ENCODE results near the gene VMP1. TPM values are rescaled to one million over a fixed set of nuclear protein-coding genes. Genes with fewer than 3 reads are reported as not detected.
"Not testable (repeated sequence)": the region's sequence is repeated elsewhere in the genome, so short reads cannot be mapped to it uniquely, and the experiment has no call there.

VMP1 gene
- total RNA-seq, 1 experiment from 2014 or later: 277 TPM

DNA sequence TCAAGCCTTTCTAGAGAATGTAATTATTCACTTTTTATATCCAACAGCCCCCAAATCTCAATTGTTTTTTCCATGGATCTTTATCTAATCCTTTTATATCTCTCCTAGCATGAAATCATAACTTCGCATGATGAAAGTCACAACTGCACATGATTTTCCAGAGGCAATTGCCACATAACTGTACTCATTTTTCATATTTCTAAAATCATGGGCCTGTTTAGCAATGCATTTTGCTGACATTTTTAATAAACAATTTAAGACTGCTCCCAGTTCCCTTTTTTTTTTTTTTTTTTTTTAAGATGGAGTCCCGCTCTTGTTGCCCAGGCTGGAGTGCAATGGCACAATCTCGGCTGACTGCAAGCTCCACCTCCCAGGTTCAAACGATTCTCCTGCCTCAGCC is 83.5 kb downstream of the VMP1 start:
- no peaks in the 10 kb centered on the region for H4K20me1 ChIP-seq (ENCODE audit: low read length)
- no TSS peak for BruUV-seq (replicated peaks)
- H3K4me3 ChIP-seq (ENCODE audit: low read length): no peak overlapping the region
- H3K27me3 ChIP-seq (ENCODE audit: low read length): no peaks in the 10 kb centered on the region
- DNase-seq (no peak), ATAC-seq (no peak)
- H3K9me3 ChIP-seq (ENCODE audit: low read length): no peaks in the 10 kb centered on the region
- peaks cover 23% of the 10 kb centered on the region for H3K4me1 ChIP-seq (ENCODE audit: insufficient read depth, low read length)
- POLR2A ChIA-PET (ENCODE audit: unreplicated experiment): no interaction called here
- TF ChIP-seq EZH2 (IDR thresholded peaks at IDR 0.05; ENCODE audit: low read length, unreplicated experiment) (no peak), EZH2phosphoT487 (IDR thresholded peaks at IDR 0.05; ENCODE audit: borderline replicate concordance, low read length) (no peak)
- TF ChIP-seq, protein P1, sequence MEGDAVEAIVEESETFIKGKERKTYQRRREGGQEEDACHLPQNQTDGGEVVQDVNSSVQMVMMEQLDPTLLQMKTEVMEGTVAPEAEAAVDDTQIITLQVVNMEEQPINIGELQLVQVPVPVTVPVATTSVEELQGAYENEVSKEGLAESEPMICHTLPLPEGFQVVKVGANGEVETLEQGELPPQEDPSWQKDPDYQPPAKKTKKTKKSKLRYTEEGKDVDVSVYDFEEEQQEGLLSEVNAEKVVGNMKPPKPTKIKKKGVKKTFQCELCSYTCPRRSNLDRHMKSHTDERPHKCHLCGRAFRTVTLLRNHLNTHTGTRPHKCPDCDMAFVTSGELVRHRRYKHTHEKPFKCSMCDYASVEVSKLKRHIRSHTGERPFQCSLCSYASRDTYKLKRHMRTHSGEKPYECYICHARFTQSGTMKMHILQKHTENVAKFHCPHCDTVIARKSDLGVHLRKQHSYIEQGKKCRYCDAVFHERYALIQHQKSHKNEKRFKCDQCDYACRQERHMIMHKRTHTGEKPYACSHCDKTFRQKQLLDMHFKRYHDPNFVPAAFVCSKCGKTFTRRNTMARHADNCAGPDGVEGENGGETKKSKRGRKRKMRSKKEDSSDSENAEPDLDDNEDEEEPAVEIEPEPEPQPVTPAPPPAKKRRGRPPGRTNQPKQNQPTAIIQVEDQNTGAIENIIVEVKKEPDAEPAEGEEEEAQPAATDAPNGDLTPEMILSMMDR (conservative IDR thresholded peaks at IDR 0.05; ENCODE audit: low read depth, low read length): no peak
- peaks cover 9% of the 10 kb centered on the region for H3F3A ChIP-seq (ENCODE audit: low read length, unreplicated experiment)
- H3K9me2 ChIP-seq (replicated peaks; ENCODE audit: low read length): no peaks in the 10 kb centered on the region
- no peak overlapping the region for H3K27ac ChIP-seq (ENCODE audit: low read length)
- intact Hi-C loops (cut with micrococcal nuclease): no loop called here
- CTCF ChIA-PET: interaction anchor here (0.7 kb wide), 1 partner anchor 53 kb away, joined by 4 read pairs; no protein-coding TSS in a partner anchor
- H3K9ac ChIP-seq (ENCODE audit: low read length): no peak overlapping the region
- H3K79me2 ChIP-seq (ENCODE audit: low read length): peaks cover 16% of the 10 kb centered on the region
- H2AFZ ChIP-seq (ENCODE audit: low read length): no peak overlapping the region
- no peak overlapping the region for H3K4me2 ChIP-seq (ENCODE audit: low read length)
- H3K36me3 ChIP-seq (ENCODE audit: low read depth, low read length): no peaks in the 10 kb centered on the region

DNA sequence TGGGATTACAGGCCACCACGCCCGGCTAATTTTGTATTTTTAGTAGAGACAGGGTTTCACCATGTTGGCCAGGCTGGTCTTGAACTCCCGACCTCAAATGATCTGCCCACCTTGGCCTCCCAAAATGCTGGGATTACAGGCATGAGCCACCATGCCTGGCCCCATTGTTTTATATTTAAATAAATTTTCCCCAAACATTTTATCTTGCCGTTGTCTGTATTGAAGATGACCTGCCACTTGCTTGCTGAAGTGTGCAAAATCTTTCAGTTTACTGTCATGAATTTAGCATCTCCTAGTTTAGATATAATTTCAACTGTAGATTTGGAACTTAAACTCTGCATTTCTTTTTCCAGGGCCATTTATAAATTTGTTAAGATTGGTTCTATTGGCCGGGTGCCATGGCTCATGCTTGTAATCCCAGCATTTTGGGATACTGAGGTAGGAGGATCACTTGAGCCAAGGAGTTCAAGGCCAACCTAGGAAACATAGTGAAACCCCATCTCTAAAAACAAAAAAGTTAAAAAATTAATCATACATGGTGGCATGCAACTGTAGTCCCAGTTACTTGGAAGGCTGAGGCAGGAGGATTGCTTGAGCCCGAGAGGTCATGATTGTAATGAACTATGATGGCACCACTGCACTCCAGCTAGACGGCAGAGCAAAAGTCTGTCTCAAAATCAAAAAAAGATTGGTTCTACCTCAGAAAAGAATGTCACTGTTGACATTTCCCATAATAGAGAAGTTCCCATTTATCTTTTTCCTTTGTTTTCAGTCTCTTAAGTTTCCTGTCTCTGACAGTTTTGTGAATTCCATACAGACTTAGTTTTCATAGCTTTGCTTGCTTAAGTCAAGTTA is 84.4 kb downstream of the VMP1 start:
- peaks cover 16% of the 10 kb centered on the region for H3K4me1 ChIP-seq (ENCODE audit: insufficient read depth, low read length)
- H2AFZ ChIP-seq (ENCODE audit: low read length): no peak overlapping the region
- H3K79me2 ChIP-seq (ENCODE audit: low read length): peaks cover 11% of the 10 kb centered on the region
- POLR2A ChIA-PET (ENCODE audit: unreplicated experiment): no interaction called here
- H3K9ac ChIP-seq (ENCODE audit: low read length): no peak overlapping the region
- no TSS peak for BruUV-seq (replicated peaks)
- no peak for DNase-seq
- H3K4me3 ChIP-seq (ENCODE audit: low read length): no peak overlapping the region
- H4K20me1 ChIP-seq (ENCODE audit: low read length): no peaks in the 10 kb centered on the region
- H3K36me3 ChIP-seq (ENCODE audit: low read depth, low read length): no peaks in the 10 kb centered on the region
- no peak overlapping the region for H3K4me2 ChIP-seq (ENCODE audit: low read length)
- ATAC-seq: no peak
- no peaks in the 10 kb centered on the region for H3K9me3 ChIP-seq (ENCODE audit: low read length)
- intact Hi-C loops (cut with micrococcal nuclease): no loop called here
- H3K27me3 ChIP-seq (ENCODE audit: low read length): no peaks in the 10 kb centered on the region
- TF ChIP-seq, protein P1 (conservative IDR thresholded peaks at IDR 0.05; ENCODE audit: low read depth, low read length): no peak
- TF ChIP-seq EZH2 (IDR thresholded peaks at IDR 0.05; ENCODE audit: low read length, unreplicated experiment): no peak
- TF ChIP-seq EZH2phosphoT487 (IDR thresholded peaks at IDR 0.05; ENCODE audit: borderline replicate concordance, low read length): no peak
- peaks cover 5% of the 10 kb centered on the region for H3F3A ChIP-seq (ENCODE audit: low read length, unreplicated experiment)
- CTCF ChIA-PET: no interaction called here
- no peaks in the 10 kb centered on the region for H3K9me2 ChIP-seq (replicated peaks; ENCODE audit: low read length)
- H3K27ac ChIP-seq (ENCODE audit: low read length): no peak overlapping the region

DNA sequence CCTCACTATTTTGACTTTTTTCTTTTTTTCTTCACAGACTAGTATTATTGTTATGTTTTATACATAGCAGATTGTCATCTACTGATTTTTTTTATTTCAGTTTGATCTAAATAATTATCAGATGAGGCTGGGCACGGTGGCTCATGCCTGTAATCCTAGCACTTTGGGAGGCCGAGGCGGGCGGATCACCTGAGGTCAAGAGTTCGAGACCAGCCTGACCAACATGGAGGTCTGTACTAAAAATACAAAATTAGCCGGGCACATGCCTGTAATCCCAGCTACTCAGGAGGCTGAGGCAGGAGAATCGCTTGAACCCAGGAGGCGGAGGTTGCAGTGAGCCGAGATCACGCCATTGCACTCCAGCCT is 85.0 kb downstream of the VMP1 start:
- H3K4me3 ChIP-seq (ENCODE audit: low read length); BruUV-seq (replicated peaks); H3K36me3 ChIP-seq (ENCODE audit: low read depth, low read length); H3K4me2 ChIP-seq (ENCODE audit: low read length); H3K27me3 ChIP-seq (ENCODE audit: low read length); H4K20me1 ChIP-seq (ENCODE audit: low read length); H3K9me2 ChIP-seq (replicated peaks; ENCODE audit: low read length); H3K27ac ChIP-seq (ENCODE audit: low read length); H3F3A ChIP-seq (ENCODE audit: low read length, unreplicated experiment); ATAC-seq; intact Hi-C loops (cut with micrococcal nuclease); DNase-seq; CTCF ChIA-PET; H3K9ac ChIP-seq (ENCODE audit: low read length); H2AFZ ChIP-seq (ENCODE audit: low read length); H3K9me3 ChIP-seq (ENCODE audit: low read length); POLR2A ChIA-PET (ENCODE audit: unreplicated experiment): not testable (repeated sequence)
- Histone ChIP-seq H3K79me2 (ENCODE audit: low read length) (peaks cover 11% of the 10 kb centered on the region), H3K4me1 (ENCODE audit: insufficient read depth, low read length) (peaks cover 10% of the 10 kb centered on the region)
